ENCODE measurements around the gene FOXE3. TPM values are rescaled to one million over a fixed set of nuclear protein-coding genes. Genes with fewer than 3 reads are reported as not detected.

The FOXE3 gene
- total and polyA plus RNA-seq, 2 donors from 2014 or later: 0.19 TPM; not detected in 1

DNA sequence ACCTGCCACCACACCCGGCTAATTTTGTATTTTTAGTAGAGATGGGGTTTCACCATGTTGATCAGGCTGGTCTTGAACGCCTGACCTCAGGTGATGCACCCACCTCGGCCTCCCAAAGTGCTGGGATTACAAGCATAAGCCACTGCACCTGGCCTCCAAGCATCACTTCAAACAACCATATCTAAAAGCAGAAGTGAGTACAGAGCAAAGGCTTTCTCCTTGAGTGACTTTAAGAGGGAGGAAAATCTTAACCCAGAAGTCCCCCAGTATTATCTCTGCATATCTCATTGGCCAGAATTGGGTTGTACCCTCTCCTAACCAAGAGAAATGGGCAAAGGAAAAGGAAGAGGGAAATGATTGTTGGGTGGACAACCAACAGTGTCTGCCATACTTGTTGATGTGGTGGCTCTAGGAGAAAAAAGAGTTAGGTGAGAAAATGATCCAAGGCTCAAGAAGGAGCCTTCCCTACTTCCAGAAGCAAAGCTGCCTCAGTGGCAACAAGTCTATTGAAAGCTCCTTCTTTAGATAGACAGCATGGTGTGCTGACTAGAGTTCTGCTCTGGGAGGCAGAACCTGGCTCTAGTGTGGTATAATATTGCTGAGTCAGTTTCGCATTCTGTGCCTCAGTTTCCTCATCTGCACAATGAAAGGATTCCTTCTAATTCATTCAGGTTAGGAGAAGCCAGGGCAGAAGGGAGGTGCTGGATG is 16.8 kb upstream of the FOXE3 start:
- no peaks in the 10 kb centered on the region for H3K36me3 ChIP-seq (ENCODE audit: control insufficient read depth in 2 of 3, insufficient read depth in 3 of 3, low read length in 3 of 3)
- TF ChIP-seq, protein P1, sequence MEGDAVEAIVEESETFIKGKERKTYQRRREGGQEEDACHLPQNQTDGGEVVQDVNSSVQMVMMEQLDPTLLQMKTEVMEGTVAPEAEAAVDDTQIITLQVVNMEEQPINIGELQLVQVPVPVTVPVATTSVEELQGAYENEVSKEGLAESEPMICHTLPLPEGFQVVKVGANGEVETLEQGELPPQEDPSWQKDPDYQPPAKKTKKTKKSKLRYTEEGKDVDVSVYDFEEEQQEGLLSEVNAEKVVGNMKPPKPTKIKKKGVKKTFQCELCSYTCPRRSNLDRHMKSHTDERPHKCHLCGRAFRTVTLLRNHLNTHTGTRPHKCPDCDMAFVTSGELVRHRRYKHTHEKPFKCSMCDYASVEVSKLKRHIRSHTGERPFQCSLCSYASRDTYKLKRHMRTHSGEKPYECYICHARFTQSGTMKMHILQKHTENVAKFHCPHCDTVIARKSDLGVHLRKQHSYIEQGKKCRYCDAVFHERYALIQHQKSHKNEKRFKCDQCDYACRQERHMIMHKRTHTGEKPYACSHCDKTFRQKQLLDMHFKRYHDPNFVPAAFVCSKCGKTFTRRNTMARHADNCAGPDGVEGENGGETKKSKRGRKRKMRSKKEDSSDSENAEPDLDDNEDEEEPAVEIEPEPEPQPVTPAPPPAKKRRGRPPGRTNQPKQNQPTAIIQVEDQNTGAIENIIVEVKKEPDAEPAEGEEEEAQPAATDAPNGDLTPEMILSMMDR (IDR thresholded peaks at IDR 0.05; ENCODE audit: borderline replicate concordance, extremely low read depth, insufficient read depth): no peak
- intact Hi-C loops (cut with DNase I): no loop called here
- H3K4me1 ChIP-seq (ENCODE audit: control insufficient read depth in 2 of 3, insufficient read depth in 2 of 3, low read depth in 1 of 3, low read length in 3 of 3): no peaks in the 10 kb centered on the region
- H3K9ac ChIP-seq (ENCODE audit: low read length in 3 of 3): no peak overlapping the region
- no peak for FAIRE-seq
- H3K9me3 ChIP-seq (ENCODE audit: control insufficient read depth in 2 of 3, insufficient read depth in 1 of 3, low read length in 3 of 3): no peaks in the 10 kb centered on the region
- H3K4me3 ChIP-seq (ENCODE audit: low read length in 3 of 3): no peak overlapping the region
- H3K27me3 ChIP-seq (ENCODE audit: control insufficient read depth, insufficient read depth, low read length): no peaks in the 10 kb centered on the region
- no peak overlapping the region for H3K27ac ChIP-seq (ENCODE audit: low read depth in 2 of 2, low read length in 2 of 2)
- DNase-seq: no peak

DNA sequence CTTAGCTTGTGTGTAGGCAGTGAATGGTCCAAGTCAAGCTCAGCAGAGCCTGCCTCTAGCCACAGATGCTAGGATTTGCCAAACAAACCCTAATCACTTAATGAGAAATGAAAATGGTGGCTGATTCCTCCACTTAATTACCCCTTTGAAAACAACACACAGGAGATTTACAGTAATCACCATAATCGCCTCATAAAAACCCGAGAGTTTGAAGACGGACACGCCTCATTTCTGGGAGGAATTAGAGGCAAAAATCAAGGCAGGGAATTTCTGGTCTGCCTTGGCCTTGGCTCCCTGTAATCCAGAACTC is 16.3 kb upstream of the FOXE3 start:
- TF ChIP-seq, protein P1 (IDR thresholded peaks at IDR 0.05; ENCODE audit: borderline replicate concordance, extremely low read depth, insufficient read depth): no peak
- H3K4me1 ChIP-seq (ENCODE audit: control insufficient read depth in 2 of 3, insufficient read depth in 2 of 3, low read depth in 1 of 3, low read length in 3 of 3): no peaks in the 10 kb centered on the region
- H3K27ac ChIP-seq (ENCODE audit: low read depth in 2 of 2, low read length in 2 of 2): no peak overlapping the region
- no peaks in the 10 kb centered on the region for H3K27me3 ChIP-seq (ENCODE audit: control insufficient read depth, insufficient read depth, low read length)
- no peaks in the 10 kb centered on the region for H3K36me3 ChIP-seq (ENCODE audit: control insufficient read depth in 2 of 3, insufficient read depth in 3 of 3, low read length in 3 of 3)
- intact Hi-C loops (cut with DNase I): no loop called here
- no peak overlapping the region for H3K4me3 ChIP-seq (ENCODE audit: low read length in 3 of 3)
- no peak for FAIRE-seq
- no peak overlapping the region for H3K9ac ChIP-seq (ENCODE audit: low read length in 3 of 3)
- DNase-seq: no peak
- H3K9me3 ChIP-seq (ENCODE audit: control insufficient read depth in 2 of 3, insufficient read depth in 1 of 3, low read length in 3 of 3): no peaks in the 10 kb centered on the region

DNA sequence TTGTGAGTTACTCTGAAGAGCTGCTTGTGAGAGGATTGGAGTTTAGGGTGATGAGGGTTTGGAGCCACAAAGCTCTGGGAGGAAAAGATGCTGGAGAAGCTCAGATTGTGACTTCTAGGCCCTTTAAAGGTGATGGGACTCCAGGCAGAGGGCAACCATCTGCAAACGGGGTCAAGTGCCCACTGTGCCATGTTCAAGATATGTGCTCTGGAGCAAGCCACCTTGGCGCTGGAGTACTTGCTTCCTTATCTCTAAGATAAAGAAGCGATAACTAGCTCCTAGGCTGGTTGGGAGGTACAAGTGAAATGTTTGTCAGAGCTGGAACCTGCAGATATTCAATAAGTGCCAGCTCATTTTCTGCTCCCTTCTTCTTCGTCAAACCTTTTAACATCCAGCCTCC is 14.3 kb upstream of the FOXE3 start:
- Histone ChIP-seq H3K9me3 (ENCODE audit: control insufficient read depth in 2 of 3, insufficient read depth in 1 of 3, low read length in 3 of 3) (no peaks in the 10 kb centered on the region), H3K36me3 (ENCODE audit: control insufficient read depth in 2 of 3, insufficient read depth in 3 of 3, low read length in 3 of 3) (no peaks in the 10 kb centered on the region), H3K27ac (ENCODE audit: low read depth in 2 of 2, low read length in 2 of 2) (no peak overlapping the region), H3K4me3 (ENCODE audit: low read length in 3 of 3) (no peak overlapping the region), H3K4me1 (ENCODE audit: control insufficient read depth in 2 of 3, insufficient read depth in 2 of 3, low read depth in 1 of 3, low read length in 3 of 3) (no peaks in the 10 kb centered on the region), H3K27me3 (ENCODE audit: control insufficient read depth, insufficient read depth, low read length) (no peaks in the 10 kb centered on the region), H3K9ac (ENCODE audit: low read length in 3 of 3) (no peak overlapping the region)
- FAIRE-seq (no peak), DNase-seq (no peak)
- intact Hi-C loops (cut with DNase I): no loop called here
- TF ChIP-seq, protein P1 (IDR thresholded peaks at IDR 0.05; ENCODE audit: borderline replicate concordance, extremely low read depth, insufficient read depth): no peak

DNA sequence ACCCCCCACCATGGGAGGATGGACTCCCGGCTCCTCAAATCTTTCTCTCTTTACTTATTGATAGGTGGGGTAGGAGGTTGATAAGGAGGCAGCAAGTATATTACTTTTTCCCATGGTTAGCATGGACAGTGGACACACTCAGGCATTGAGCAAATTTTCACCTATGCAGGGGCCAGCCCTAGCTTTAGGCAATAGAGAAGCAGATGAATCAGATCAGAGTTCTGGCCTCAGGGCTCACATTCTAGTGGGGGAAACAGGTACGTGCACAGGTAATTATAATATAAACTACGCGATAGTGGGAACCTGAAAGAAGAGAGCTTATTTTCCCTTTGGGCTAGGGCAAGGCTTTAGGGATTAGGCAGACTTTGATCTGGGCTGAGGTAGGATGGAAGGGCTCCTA is 13.5 kb upstream of the FOXE3 start:
- Histone ChIP-seq H3K4me3 (ENCODE audit: low read length in 3 of 3) (no peak overlapping the region), H3K27me3 (ENCODE audit: control insufficient read depth, insufficient read depth, low read length) (no peaks in the 10 kb centered on the region), H3K4me1 (ENCODE audit: control insufficient read depth in 2 of 3, insufficient read depth in 2 of 3, low read depth in 1 of 3, low read length in 3 of 3) (no peaks in the 10 kb centered on the region), H3K9ac (ENCODE audit: low read length in 3 of 3) (no peak overlapping the region), H3K27ac (ENCODE audit: low read depth in 2 of 2, low read length in 2 of 2) (no peak overlapping the region), H3K36me3 (ENCODE audit: control insufficient read depth in 2 of 3, insufficient read depth in 3 of 3, low read length in 3 of 3) (no peaks in the 10 kb centered on the region), H3K9me3 (ENCODE audit: control insufficient read depth in 2 of 3, insufficient read depth in 1 of 3, low read length in 3 of 3) (no peaks in the 10 kb centered on the region)
- no peak for DNase-seq
- TF ChIP-seq, protein P1 (IDR thresholded peaks at IDR 0.05; ENCODE audit: borderline replicate concordance, extremely low read depth, insufficient read depth): no peak
- intact Hi-C loops (cut with DNase I): no loop called here
- no peak for FAIRE-seq

Data from kidney (tissue), 14 donors.